TTC549 (cell line): ENCODE measurements around the gene DVL1.
"Not testable (repeated sequence)": the region's sequence is repeated elsewhere in the genome, so short reads cannot be mapped to it uniquely, and the experiment has no call there.

Source experiments
- FAIRE-seq: peaks from 2 replicates; lab custom pipeline; 2012; peaks lifted over from hg19 to GRCh38; lab: Jason Lieb, UNC

The DVL1 gene

DNA sequence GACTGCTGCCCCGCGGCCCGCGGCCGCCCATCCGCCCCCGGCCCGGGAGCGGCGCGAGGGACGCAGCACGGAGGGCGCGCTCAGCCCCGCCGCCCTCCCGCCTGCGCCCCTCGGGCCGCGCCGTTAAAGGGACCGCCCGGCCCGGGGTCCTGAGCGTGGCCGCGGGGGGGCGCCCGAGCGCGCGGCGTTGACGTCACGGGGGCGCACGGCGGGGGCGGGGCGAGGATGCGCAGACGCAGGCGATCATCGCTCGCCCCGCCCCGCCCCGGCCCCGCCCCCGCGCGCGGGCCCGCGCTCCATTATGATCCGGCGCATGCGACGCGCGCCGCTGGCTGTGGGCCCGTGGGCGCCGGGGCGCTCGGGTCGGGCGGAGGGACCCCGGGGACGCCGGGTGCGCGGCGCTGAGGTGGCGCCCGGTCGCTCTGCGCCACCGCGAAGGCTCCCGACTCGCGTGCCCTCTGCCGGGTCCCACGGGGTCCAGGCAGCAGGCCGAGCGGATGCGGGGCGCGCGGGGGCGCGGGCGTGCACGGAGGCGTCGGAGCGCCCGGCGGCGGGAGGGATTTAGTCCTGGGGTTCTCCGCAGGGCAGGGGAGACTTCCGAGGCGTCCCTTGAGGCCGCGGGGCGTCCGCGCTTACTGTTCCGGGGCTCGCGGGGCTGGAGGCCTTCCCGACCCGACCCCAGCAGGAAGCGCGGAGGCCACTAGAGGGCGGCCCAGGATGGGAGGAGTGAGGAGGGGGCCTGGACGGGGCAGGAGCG, at the start of gene DVL1:
DVL1 (minus strand) TSS at position 163 of the 757 bp plus-strand sequence. CDS start 353 bp downstream, outside the sequence.
- no peak for FAIRE-seq

DNA sequence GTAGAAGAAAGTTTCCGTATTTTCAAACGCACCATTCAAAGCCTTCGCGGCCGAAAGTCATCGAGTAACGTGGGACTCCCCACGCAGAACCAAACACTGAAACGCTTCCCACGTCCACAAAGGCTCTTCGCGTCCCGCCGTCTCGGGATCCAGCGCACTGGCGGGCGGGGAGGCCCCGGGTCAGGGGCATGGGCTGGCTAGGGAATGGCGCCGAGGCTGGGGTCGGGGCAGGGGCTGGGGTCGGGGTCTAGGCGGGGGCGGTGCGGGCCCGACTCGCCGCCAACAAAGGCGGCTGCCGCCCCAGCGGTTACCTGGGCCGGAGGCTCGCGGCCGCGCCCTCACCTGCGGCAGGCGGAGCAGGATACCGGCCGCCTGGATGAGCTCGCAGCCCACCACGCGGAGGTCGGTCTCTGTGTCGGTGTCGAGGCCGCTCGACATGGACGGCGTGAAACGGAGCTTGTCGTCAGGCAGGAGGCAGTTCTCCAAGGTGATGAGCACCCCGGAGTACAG, 49.5 kb upstream of the DVL1 start:
- FAIRE-seq, result no peak

DNA sequence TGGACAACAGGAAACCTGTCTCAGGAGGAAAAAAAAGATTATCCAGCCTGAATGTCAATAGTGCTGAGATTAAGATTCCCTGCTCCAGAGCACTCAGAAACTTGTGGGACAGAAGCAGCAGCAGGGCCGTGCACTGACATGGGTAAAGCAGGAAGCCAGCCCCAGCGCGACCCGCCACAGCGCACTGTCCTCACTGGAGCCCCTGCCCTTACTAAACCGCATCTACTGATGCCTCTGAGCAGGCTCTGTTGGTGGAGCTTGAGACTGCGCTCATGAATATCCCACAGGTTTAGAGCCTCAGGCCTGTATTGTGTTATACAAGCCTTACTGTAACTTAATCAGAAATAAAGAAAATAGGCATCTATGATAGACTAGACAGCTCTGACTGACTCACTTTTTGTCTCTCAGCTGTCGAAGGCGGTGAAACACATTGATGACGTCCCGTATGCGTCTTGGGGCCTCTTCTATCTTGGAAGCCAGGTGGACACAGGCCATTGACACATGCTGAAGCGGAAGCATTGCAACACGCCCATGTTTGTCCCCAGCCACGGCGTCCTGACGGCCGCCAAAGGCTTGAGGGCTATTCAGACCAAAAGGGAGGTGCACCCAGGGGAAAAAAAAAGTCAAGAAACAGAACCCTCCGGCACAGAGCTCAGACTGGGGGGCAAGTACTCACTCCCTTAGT, 48.8 kb upstream of the DVL1 start:
- no peak for FAIRE-seq

DNA sequence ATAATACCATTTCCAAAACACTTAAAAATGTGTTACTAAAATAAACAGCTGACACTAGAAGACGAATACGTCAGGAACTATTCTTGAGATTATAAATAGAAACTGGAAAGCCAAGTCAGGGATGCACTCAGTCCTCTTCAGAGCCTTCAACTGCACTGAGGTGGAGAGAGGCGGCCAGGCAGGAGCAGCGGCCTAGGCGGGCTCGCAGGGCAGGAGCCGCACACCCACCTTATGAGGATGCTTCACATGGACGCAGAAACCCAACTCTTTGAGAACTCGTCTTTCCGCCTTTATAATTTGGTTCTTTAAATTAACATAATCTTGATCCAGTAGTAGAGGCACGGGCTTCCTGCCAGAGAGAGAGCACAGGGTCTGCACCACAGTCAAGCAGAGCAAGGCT, 45.9 kb upstream of the DVL1 start:
- no peak for FAIRE-seq

DNA sequence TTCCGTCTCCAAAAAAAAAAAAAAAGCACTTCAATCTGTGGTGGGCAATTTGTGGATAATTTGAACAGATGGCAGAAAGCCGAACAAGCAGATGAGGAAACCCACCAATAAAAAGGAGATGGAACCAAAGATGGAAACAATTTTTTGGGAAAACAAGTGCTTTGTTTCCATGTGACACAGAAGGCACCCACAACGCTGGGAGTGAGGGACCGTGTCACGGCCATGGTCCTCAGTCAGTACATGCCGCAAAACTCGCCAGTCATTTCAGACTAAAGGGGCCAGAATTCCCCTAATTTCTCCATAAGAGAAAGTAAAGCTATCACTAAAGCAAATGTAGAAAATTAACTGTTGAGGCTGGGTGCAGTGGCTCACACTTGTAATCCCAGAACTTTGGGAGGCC, 44.9 kb upstream of the DVL1 start:
- FAIRE-seq, result no peak

DNA sequence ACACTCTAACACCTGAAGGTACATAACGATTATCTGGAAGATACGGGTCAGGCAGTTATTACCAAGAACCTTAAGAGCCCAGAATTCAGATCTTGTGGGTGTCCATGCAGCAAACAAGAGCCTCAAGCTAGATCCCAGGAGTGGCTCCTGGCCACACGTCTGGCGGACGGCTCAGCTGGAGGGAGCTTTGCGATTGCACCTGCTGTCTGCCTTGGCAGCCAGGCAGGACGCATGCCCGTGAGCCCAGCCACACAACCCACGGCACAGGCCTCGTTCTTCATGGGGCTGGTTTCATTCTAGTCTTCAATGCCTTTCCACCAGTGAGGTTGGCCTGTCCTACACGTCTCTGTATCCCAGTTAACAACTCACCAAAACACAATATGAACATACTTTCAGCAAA, 44.2 kb upstream of the DVL1 start:
- FAIRE-seq, result no peak

DNA sequence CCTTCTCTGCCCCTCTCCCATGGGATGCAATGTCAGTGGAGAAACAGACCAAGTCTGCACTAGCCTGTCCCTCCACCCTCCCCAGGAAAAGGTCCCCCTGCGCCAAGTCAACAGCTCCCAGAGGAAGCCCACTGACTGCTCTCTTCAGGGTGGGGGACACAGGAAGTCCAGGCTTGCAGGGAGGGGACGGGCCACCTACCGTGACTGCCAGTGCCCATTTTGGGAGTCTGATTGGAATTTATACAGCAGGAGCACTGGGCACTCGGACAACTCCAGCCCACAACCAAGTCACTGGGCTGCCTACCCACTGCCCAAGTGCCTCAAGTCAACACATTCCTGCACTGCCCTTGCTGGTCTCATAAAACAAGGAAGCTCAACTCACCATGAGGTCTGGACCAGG, 43.8 kb upstream of the DVL1 start:
- no peak for FAIRE-seq

DNA sequence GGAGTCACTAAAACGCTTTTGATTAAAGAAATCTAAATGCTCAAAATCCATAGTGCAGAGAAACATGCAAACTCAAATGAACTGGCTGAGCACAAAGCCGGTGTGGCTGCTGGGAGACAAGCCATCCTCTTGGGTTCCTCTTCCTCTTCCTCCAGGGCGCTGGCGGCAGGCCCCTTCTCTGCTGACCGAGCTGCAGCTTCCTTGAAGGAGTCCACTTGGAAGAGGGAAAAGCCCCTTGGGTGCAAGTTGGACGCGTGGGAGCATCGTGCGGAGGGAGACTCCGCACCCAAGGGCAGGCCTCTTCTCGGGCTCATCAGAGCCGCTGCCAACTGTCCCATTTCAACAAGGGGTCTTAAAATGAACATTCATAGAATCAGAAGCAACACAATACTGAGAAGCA, 42.0 kb upstream of the DVL1 start:
- no peak for FAIRE-seq

DNA sequence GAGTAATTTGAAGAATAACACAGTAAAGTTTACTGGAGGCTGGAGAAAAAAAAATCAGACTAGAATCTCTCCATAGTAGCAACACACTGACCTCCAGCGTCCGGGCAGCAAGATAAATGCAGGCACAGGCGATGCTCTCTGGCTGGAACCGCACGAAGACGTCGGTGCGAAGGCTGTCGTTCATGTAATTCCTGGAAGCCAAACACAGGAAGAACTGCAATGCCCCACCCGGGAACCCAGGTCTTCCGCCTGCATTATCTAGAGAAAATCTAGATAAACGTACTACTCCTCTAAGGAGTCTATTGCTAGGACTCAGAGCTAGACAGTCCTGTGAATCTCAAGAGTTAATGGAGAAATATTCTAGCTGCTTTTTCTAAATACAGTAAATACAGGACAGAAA, 41.5 kb upstream of the DVL1 start:
- no peak for FAIRE-seq

DNA sequence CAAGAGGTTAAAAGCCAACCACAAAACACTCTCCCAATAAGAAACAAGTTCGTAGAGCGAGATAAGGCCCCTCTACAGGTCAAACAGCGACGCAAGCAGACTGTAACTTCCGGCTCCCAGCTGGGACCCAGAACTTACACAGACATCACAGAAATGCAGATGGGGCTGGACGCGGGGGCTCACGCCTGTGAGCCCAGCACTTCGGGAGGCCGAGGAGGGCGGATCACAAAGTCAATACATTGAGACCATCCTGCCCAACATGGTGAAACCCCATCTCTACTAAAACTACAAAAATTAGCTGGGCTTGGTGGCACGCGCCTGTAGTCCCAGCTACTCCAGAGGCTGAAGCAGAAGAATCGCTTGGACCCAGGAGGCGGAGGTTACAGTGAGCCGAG, 38.9 kb upstream of the DVL1 start:
- no peak for FAIRE-seq

DNA sequence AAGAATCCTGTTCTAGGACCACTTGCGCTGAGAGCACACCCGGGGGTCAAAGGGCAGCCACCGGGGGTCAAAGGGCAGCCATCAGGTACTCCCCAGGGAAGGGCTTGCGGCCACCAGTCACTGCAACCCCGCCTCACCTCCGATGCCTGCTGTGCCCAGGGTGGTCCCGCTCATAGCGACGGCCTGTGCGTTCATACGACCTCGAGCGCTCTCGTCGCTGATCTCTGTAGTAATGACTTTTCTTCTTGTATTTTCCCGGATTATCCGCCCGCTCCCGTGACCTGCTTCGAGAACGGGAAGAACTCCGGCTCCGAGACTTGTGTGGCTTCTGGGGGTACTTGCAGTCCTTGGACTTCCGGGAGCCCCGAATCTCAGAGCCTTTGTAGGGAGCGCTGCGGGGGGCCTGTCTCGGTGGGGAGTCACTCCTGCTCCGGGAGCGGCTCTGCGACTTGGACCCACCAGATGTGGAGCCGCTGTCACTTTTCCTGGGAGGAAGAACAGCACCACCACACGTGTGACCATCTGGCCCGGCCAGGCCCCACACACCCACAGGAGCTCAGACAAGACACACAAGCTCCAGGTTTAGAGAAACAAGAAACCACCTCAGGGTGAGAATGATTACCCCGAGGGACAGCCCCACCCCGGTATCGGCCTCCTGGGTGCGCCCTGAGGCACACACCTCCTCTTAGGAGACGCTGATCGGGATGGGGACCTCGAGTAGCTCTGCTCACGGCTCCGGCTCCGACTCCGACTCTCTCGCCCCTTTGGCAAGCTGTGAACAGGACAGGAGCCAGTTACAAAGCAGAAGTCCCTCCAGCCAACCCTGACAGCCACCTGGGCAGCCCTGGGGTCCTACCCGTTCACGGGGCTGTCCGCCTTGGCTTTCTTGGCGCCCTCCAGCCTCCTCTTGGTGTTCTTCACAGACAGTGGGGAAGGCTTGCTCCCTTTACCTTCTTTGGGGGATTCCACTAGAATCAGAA, 38.2 kb upstream of the DVL1 start:
- no peak for FAIRE-seq

DNA sequence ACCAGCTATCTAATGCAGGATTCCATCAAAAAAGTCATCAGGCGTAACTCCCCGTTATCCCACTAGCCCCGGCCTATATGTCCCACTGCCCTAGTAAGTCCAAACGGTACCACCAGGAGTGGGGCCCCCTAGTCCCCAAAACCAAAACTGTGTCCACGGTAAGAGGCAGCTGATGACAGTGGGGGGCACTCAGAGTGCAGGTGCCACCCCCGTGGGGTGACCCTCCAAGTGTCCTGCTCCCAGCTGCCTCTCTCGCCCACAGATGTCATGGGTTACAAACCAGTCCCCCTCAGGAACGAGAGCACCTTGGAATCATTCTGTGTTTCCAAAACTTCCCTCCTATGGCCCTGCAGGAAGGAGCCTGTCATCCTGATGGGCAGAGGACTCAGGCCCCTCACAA, 36.7 kb upstream of the DVL1 start:
- FAIRE-seq, result no peak

DNA sequence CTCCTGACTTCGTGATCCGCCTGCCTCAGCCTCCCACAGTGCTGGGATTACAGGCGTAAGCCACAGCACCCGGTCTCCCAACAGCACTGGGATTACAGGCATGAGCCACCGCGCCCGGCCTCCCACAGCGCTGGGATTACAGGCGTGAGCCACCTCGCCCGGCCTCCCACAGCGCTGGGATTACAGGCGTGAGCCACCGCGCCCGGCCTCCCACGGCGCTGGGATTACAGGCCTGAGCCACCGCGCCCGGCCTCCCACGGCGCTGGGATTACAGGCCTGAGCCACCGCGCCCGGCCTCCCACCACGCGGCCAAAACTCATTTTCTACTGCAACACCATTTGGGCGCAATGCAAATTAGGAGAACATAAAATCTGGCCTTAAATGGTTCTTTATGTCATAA, 36.1 kb upstream of the DVL1 start:
- not testable (repeated sequence) for FAIRE-seq

DNA sequence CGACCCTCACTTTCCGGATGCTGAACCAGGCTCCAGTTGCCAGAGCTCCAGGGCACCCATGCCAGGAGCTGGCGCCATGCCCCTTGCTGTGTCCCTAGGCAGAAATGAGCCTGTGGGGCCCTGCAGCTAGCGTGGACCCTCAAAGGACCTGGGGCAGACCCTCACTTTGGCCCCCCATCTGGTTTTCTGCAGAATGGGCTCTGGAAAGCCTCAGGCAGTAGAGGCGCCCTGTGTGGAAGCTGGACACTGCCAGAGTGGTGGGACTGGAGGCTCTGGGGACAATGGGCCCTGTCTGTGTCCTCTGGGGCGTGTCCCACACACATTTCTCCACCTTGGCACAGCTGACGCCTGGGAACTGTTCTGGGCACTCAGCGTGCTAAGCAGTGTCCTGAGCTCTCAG, 32.1 kb upstream of the DVL1 start:
- no peak for FAIRE-seq

DNA sequence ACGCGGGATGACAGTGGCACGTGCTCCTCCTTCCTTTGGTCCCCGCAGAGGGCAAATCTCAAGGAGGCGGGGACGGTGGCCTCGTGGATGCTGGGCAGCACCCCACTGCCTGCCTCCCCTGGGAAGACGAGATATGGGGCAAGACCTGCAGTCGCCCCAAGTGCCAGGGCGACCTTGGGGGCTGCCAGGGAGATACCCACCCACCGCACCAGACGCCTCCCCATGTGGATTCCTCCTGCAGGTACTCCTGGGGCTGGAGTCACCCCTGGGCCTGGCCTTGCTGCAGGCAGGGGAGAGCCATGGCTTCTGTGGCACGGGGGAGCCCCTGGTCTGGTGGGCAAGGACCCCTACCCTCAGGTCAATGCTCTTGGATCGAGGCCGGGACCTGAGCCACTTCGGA, 31.6 kb upstream of the DVL1 start:
- no peak for FAIRE-seq

DNA sequence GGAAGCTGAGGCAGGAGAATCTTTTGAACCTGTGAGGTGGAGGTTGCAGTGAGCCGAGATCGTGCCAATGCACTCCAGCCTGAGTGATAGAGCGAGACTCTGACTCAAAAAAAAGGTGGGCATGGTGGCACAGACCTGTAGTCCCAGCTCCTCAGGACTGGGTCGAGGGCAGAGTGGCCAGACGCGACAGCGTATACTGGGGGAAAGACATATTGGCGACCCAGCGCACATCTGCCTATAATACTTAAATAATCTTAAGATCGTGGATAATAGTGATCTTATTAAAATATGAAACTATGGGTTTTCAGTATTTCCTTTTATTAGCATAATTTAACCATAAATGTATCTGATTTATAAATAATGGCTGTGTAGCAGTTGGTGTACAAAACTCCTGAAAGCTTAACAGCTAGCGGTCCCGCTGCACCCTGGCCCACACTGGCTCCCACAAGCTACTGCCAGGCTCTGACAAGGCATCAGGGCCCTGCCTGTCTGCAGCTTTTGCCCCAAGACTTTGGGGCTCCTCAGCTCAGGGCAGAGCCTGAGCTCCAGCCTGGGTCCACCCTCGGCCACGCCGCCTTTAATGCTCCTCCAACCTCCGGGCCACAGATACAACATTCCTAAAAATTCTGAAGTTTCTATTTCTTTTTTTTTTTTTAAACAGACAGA, 28.5 kb upstream of the DVL1 start:
- no peak for FAIRE-seq

DNA sequence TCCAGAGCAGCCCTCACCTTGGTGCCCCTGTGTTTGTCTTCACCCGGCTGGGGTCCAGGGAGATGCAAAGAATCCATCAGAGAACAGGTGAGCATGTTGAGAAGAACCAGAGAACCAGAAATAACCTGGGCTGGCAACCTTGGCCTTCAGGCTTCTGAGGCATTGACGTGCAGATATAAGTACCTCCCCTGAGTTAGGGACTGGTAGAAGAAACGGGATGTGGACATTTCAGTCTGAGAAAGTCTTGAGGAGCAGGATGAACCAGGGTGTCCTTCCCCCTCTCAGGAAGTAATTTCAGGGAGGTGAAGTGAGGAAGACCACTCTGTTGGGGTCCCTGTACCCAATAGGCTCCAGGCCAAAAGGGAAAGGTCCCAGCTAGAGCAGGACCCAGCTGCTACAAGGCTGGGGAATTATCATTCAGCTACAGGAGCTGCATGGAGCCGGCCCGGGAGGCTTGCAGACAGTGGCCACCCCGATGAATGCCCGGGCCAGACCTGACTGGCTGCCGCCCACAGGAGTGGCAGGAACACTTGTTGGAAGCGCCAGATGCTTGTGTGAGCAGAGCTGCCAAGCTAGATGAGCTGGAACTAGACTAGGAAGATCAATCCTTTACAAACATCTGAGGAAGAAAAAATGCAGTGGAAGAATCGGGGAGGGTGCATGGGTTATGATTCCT, 27.5 kb upstream of the DVL1 start:
- FAIRE-seq, result no peak

DNA sequence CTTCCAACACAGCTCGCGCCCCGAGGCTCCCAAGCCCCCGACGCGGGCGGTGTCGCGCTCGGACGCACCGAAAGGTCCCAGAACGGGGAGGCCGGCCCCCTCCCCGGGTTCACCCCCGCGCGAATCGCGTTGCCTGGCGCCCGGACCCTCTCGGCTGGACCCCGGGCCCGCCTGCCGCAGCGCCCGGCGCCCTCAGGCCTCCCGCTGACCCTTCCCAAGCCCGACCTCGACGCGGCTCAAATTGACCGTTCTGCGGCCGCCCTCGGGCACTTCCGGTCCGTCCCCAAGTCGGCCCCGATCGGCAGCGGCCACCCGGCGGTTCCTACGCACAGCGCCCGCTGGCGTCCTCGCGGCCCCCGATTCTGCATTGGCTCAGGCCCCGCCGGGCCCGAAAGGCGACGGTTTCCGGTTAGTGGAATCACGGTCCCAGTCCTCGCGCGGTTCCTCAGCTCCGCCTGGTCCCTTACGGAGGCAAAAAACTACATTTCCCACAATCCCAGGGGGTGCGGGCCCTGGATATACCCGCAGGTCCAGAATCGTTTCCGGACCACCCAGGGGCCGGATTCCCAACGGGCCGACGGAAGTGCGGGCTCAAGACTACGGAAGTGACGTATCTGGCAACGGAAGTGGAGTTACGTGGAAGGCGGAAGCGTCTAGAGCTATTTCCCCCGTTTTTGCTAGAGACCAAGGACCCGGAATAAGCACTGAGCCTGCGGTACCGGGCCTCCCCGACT, 25.9 kb upstream of the DVL1 start, which contains the start of gene AURKAIP1:
AURKAIP1 (minus strand) TSS at position 279 of the 734 bp plus-strand sequence. CDS start 451 bp downstream, outside the sequence.
- peak; percentile 98 for FAIRE-seq

DNA sequence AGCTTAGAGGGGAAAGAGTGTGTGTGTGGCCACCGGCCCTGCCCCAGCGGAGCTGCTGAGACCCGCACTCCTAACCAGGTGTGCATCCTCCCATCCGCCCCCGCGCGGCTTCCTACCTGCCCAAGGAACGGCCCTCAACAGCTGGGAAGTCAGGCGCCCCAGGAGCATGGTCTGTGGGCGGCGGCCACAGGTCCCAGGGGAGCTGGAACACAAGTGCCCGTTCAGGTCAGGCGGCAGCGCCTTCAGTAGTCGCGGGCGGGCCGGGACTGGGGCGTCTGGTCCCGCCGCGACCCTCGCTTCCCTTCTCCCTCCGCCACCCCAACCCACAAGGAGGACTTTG, 25.3 kb upstream of the DVL1 start:
- no peak for FAIRE-seq

DNA sequence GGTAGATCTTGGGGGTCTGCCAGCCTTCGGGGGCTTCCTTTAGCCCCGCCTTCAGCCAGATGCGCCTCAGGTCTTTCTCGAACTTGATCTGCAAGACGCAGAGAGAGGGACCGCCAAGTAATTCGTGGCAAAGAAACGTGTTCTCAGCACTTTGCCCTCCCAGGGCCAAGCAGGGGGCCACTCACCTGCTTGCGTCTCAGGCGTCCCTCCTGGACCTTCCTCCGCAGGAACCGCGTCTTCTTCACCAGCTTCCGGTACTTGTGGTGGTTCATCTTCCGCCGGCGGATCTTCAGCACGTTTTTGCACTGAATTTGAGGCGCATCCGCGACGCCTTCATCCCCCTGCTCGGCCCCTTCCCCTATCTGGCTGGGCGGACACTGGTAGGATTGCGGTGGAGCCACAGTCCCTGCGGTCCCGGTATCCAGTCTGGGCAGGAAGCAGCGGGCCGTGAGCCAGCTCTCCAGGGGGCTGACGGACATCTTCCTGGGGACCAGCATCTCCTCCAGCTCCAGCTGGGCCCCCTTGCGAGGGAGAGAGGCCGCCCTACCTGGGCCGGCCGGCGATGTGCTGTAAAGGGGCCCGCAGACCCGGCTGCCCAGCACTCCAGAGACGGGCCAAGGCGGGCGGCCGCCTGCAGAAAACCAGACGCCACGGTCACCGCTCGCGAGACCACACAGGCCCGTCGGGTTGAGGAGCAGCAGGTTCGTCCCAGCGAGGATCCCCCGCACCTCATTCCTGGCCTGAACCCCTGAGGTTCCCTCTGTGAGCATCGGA, 24.8 kb upstream of the DVL1 start:
- FAIRE-seq, result no peak
